ENCODE measurements around the gene CAPN10.

Gene CAPN10

DNA sequence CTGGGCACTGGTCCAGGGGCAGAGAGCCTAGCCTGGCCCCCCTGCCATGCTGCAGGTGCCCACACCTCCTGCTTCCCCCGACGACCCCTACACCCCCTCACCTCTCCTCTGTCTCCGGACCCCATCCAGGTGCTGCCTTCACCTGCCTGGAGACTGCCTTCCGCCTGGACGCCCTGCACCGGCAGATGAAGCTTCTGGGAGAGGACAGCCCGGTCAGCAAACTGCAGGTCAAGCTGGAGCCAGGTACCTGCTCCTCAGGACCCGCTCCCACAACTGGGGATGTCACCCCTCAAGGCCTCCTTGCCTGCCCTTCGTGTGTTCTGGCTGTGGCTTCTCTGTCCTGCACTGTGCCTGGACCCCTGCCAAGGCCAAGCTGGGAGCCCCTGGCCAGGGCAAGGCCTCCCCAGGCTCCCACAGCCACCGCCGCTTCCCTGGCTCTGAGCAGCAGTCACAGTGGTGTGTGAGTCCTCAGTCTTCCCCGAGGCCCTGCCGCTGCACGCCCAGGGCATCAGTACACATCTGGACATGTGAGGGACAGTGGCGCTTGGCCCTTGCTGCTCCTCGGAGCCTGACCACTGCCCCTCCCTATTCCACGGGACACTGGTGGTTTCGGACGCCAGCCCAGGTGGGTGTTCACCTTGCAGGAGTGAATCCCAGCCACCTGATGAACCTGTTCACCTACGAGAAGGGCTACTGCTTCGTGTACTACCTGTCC is 12.0 kb upstream of the CAPN10 start:
- DNase-seq: no peak

GRCh38 chr2:240575101-240575965 is 11.2 kb upstream of the CAPN10 start:
- peak in 5 of 56 donors; percentile 31 to 44 (median 34) for DNase-seq

GRCh38 chr2:240576036-240576435 is 10.5 kb upstream of the CAPN10 start:
- DNase-seq: no peak

DNA sequence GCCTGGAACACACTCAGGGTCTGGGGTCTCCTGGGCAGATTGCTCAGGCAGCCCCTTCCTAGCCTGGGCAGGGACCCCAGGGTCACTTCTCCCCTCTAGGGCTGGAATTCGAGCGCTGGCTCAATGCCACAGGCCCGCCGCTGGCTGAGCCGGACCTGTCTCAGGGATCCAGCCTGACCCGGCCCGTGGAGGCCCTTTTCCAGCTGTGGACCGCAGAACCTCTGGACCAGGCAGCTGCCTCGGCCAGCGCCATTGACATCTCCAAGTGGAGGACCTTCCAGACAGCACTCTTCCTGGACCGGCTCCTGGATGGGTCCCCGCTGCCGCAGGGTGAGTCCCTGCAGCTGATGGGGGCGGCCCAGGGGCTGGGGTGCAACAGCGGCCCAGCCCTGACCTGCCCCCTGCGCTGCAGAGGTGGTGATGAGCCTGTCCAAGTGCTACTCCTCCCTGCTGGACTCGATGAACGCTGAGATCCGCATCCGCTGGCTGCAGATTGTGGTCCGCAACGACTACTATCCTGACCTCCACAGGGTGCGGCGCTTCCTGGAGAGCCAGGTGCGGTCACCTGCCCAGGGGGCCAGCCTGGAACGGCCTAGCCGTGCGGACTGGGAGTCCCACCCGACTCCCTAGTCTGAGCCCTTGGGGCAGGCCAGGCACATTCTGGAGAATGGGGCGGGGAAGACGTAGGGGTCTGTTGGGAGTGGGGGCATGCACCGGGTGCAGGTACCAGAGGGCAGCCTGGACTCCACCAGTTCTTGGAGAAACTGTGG is 9.9 kb upstream of the CAPN10 start:
- DNase-seq: no peak

- DNase-seq: no peak
Measured at GRCh38 chr2:240577281-240578109, 9.0 kb upstream of the CAPN10 start.

DNA sequence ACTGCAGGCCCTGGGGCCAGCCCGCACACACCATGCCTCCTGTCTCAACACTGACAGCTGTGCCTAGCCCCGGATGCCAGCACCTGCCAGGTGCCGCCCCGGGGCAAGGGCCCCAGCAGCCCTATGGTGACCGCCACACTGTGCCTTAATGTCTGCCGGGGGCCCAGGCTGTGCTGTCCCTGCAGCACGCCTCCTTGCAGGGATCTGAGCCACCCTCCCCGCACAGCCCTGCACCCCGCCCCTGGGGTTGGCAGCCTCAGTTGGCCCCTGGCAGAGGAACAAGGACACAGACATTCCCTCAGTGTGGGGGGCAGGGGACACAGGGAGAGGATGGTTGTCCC is 8.5 kb upstream of the CAPN10 start:
- no peak for DNase-seq

DNA sequence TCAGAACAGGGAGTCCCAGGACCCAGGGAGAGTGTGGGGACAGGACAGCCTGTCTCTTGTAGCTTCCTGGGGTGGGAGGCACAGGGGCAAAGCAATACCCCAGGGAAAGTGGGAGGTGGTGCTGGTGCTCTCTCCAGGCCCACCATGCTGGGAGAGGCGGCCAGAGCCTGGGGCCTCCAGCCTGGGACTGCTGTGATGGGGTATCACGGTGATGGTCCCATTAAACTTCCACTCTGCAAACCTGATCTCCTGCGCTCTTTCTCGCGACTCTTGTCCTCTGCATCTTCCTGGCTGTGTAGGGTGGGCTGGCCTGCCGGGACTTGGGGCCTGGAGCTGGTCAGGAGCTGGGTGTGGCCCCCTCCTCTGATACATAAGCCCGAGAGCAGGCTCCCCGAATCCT is 8.0 kb upstream of the CAPN10 start:
- no peak for DNase-seq

GRCh38 chr2:240579071-240579762 is 7.3 kb upstream of the CAPN10 start:
- no peak for DNase-seq

DNA sequence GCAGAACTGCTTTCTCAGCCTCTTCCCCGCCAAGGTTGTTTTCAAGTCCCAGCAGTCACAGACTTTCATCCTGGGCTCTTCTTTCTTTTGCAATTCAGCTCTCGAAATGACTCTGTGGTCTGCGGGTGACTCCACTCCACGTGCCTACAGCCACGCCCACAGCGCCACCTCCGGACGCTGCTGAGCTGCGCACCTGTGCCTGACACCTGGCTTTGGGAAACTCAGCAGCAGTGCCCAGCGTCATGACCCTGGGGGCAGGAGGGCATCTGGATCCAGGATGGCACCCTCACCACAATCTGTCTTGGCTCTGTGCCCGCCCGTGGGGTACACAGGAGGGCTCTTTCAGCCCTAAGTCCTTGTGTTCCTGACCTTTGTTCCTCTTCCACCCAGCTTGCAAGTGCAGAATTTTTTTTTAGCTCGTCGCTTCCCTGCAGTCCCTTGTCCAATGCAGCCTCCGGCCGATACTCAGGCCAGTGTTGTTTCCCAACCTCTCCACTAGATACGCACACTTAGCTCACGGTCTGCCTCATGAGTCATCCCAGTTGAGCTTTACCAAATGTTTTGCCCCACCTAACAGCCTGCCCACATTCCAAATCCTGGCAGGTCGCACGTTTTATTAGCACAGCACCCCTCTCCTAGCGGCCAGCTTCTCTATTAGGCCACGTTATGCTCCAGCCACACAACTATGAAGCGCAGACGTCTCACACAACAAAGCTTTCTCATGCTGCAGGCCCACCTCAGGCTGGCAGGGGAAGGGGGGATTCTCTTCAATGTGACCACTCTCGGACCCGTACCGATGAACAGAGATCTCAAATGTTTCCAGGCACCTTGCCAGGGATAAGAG is 6.5 kb upstream of the CAPN10 start:
- DNase-seq: peak in 1 of 56 donors; percentile 38

DNA sequence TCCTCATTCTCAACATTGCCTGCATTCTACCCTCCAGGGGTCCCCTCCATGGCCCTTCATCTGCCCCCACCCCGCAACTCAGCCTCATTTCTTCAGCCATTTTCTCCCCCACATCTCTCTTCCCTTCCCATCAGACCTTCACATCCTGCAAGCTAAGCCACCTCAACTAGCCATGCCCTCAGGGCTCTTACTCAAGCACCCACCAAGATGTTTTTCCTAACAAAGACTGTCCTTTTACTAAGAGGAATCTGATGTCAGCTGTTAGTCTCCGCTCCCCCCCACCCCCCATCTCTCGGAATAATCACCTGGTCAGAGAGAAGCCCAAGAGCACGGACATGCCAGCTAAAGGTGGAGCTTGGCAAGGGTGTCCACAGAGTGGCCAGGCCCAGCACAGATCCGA is 4.7 kb upstream of the CAPN10 start:
- no peak for DNase-seq

GRCh38 chr2:240582781-240583180 is 3.8 kb upstream of the CAPN10 start:
- no peak for DNase-seq

- no peak for DNase-seq
Measured at GRCh38 chr2:240583774-240584173, 2.8 kb upstream of the CAPN10 start.

DNA sequence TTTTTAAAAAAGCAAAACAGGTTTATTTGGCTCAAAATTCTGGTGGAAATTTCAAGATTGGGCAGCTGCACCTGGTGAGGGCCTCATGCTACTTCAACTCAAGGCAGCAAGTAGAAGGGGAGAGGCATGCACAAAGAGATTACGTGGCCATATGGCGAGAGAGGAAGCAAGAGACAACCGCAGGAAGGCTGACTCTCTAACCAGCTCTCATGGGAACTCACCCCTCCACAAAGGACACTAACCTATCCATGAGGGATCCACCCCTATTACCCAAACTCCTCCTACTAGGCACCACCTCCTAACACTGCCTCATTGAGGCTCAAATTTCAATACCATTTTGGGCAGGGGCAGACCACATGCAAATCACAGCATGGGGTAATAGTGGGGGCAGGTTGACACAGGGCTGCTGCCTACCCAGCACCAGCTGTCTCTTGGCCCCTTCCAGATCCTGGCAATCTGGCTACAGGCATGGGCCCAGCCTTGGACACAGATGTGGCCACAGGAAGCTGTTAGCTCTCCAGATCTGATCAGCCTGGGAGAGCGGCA is 2.0 kb upstream of the CAPN10 start:
- DNase-seq: no peak

- no peak for DNase-seq
Measured at GRCh38 chr2:240585101-240585500, 1.4 kb upstream of the CAPN10 start.

- no peak for DNase-seq
Measured at GRCh38 chr2:240585681-240586197, 795 bp upstream of the CAPN10 start.

- DNase-seq: no peak
Measured at GRCh38 chr2:240586919-240587800, 626 bp downstream of the CAPN10 start.

GRCh38 chr2:240588006-240588655 is 1.6 kb downstream of the CAPN10 start:
- DNase-seq: no peak

Data from amygdala (tissue), 56 donors.